HG03175 (cell line): Measurements from ENCODE around the gene ASAP2.
"Not testable (repeated sequence)": the region's sequence is repeated elsewhere in the genome, so short reads cannot be mapped to it uniquely, and the experiment has no call there.

Experiments
- ATAC-seq: cut with Tn5 transposase; IDR thresholded peaks from one replicate; pipeline ENCODE4 v1.9.1; 2021; ENCODE audit warnings: mild to moderate bottlenecking, moderate library complexity; ENCODE audit not compliant: unreplicated experiment

ASAP2 gene

DNA sequence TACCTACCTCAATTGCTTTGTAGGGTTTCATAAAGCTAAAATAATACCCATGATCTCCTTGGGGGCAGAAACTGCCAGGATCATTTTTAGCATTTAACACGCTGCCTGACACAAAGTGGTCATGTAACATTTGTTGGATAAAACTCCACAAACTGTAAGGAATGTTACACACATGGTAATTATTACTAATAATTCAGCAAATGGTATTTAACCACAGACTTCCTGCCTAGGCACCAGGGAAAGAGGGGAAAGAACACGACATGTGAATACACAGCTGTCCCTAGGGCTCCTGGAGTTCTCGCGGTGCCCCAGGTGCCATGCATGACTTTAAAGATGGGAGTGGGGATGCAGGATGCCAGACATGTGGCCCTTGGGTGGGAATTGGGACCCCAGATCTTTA is 43.5 kb downstream of the ASAP2 start:
- no peak for ATAC-seq

DNA sequence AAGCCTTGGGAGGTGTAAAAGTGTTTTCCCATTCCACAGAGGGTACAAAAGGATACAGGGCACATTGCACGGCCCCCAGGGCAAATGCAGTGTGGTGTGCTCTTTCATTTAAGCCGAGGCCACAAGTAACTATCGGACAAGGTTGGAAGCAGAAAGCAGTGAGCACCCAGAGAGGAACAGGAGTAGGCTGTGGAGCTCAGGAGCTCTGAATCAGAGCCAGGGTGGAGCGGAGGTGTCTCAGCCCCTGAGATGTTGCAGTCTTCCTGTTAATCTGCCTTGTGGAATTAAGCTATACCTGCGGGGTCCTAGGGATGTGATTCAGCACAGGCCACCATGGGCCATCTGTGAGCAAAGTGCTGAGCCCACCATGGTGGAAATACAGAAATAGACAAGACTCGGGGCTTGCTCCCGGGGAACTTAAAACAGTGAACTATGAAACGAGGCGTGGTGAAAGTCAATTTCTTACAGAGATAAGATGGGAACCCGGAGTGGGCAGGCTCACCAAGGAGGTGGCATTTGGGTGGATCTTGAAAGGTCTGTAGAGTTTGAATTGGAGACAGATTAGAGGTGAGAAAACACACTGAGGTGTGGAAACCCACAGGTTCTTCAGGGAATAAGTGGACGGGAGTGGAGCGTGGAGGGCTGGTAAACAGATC is 44.0 kb downstream of the ASAP2 start:
- ATAC-seq, result no peak

DNA sequence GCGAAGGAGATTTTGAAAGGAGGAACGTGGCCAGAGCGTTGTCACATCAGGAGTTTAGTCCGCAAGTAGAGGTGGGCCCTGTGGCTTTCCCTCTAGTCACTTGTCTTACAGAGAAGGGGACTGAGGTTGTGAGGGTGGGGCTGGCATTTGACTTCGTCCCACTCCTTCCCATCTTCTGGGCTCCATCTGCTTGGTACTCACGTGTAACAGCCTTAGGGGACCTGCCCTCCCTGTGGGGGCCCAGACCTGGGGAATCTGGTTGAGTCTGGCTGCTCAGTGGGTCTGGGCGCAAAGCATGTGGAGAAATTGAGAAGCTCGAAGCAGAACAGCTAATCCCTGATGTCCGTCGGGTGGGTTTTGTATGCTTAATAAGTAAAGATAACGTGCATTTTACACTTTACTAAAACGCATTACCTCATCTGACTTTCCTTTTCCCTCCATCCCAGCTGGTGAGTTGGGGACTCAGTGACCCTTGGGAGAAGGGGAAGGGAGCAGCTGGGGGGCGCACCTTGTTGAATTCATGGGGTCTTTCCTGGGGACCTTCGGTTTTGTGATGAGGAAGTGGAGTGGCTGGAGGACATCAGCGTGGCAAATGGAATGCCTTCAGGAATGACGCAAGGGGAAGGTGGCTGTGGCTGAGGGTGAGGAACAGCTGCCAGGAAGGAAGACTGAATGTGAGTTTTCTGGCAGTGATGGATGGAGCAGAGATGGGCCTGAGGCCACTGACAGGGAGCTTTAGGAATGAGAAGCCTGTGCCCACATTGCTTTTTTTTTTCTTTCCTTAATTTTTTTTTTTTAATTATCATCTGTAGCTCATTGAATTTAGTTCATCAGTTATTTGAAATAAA is 44.8 kb downstream of the ASAP2 start:
- ATAC-seq, result no peak

DNA sequence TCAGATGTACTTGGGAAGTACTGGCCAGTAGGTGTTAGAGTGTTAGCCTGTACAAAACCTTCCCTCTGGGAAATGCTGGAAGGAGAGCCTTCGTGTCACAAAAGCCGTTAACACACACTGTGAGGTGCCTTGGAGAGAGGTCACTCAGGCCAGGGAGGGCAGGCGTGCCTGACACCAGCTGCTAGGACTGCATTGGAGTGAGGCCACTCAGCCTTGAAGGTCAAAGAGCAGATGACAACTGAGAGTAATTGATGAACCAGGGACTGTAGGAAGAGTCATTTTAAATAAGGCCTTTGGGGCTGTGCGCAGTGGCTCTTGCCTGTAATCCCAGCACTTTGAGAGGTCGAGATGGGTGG is 45.4 kb downstream of the ASAP2 start:
- no peak for ATAC-seq

DNA sequence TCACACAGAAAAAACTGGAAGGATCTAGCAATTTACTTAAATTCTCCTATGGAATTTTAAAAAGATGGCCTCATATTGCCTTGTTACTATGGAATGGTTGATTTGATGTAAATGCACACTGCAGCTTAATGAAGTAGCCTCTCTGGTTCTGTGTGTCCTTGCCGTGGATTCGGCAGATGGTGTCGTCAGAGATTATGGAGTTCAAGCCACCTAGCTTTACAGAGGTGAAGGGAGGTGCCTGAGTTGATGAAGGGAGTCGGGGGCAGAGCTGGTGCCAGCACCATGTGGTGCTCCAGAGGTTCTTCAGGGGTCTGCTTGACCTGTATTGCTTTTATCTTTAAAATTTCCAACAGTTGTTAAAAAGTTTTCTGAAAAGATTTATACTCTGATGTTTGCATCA is 48.8 kb downstream of the ASAP2 start:
- no peak for ATAC-seq

DNA sequence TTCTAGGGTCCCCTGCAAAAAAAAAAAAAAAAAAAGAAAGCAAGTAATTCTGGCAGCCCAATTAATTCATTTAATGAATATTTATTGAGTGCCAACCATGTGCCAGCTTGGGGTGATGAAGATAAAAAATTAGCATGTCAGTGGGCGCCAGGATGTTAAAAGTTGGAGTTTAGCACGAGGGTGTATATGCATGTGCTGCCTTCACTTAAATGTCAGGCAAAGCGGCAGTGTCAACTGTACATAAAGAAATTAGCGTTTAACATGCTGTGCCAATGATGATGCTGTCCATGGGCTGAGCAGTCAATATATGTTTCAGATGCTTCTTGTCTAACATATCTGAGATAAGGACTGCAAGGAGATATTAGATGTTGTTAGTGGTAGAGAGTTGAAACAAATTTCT is 49.5 kb downstream of the ASAP2 start:
- no peak for ATAC-seq

DNA sequence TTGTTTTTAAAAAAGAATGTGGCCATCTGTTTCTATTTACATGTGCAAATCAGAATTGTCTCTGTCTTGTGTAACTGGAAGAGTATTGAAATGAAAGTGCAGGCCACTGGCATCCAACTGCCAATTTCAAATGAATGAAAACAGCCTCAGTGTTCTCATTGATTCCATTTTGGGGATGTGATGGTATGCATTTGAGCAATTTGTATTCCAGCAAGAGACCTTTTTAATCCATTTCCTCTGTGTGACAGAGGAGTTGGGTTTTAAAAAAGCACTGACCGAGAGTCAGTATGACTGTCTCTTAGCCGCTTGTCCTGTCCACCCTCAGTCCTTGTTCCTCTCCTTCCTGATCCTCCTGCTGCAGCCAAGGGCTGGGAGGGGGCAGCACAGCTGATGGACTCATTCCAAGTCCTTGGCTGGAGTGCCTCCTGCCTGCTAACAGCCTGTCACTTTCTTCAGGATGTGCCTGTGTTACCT is 50.0 kb downstream of the ASAP2 start:
- no peak for ATAC-seq

DNA sequence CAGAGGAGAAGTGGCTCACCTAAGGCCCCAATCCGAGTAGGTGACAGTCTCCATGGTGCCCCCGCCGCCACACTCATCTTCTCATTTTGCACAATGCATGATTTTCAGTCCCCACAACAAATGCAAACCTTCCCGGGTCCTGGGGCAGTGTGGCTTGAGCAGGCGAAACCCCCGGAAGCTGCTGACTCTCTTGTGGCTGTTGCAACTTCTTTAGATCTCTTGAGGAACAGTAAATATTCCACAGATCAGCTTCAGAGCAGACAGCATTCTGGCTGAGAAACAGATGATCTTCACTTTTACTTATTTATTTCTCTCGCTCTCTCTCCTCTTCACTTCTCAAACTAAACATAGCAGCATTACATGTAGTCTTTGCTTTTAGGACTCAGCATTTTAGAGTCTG is 51.9 kb downstream of the ASAP2 start:
- no peak for ATAC-seq

DNA sequence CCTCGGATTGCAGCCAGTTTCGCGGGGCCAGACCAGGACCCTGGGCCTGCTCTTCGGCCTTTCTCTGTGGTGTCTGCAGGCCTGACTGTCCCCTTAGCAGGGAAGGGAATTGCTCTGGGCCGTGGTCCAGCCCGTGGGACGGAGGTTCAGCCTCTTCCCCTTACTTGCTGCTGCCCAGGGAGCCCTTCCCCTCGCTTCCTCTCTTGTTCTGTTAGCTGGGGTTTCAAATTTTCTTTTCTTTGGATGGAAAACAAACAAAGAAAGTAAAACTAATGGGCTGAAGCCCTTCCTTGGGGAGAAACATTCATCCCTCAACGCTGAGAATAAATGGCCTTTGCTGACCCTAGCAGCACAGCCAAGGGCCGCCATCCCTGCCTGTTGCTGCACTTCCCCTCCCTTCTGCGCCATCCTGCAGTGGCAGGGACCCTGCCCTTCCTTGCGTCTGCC is 52.4 kb downstream of the ASAP2 start:
- no peak for ATAC-seq

DNA sequence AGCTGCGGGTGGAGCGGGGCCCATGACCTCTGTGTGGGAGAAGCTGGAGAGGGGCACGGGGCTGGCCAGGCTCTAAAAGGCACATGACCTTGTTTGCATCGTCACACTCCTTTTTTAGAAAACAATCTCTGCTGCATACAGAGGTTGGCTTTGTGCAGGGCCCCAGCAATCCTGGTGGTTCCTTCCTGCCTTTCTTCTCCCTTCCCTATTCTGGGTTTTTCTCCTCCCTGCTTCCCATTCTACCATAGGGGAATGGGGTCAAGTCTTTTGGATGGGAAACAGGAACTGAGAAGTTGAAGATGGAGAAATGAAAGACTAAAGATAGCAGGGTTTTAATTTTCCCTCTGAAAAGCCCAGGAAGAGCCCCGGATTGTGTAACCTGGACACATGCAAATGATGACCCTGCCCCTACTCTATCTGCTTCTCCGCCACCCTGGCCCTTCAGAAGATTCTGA is 53.9 kb downstream of the ASAP2 start:
- ATAC-seq, result no peak

DNA sequence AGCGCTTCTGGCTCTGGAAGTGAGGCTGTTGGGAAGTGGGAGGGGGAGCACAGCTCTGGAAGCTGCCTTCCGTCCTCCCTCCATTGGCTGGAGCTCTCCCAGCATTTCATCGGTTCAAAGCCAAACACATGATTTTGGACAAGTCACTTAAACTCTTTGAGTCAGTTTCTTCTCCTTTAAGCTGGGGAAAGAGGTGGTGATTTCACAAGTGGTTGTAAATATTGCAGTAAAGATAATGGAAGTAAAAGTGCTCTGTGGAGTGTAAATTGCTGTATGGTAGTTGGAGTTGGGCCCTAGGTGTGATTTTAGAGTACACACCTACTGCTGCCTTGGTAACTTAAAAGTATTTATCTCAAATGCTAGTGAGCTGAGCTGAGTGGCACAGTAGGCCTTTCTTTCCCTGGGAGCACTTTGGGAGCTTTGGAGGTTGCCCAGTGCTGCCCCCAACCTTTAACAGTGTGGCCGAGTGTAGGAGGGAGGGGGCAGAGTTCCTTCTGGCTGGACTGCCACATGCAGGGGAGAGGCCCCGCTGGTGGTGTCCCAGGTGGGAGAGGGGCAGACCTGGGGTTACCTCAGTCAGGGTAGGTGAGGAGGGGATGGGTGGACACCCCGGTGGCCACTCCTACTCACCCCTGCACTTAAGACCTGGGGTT is 54.7 kb downstream of the ASAP2 start:
- no peak for ATAC-seq

DNA sequence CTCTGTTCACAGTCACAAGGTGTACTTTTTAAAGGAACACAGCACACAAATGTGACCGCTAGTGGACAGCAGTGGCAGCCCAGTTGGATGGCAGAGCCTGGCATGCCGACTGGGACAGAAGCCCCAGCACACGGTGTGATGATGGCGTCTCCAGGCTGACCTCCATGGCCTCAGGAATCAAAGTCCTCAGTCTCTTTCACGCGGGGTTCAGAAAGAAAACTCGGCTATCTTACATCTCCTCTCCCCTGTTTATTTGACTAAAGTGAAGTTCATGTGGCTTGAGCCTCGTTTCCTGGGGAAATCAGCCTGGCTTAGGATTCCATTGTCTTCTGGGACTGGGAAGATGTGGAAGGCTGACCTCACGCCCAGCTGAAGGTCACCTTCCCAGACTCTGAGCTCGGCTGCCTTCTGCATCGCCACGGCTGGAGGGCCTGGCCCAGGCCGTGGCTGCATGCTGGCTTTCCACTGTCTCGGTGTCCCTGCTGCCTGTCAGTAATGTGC is 56.1 kb downstream of the ASAP2 start:
- no peak for ATAC-seq

DNA sequence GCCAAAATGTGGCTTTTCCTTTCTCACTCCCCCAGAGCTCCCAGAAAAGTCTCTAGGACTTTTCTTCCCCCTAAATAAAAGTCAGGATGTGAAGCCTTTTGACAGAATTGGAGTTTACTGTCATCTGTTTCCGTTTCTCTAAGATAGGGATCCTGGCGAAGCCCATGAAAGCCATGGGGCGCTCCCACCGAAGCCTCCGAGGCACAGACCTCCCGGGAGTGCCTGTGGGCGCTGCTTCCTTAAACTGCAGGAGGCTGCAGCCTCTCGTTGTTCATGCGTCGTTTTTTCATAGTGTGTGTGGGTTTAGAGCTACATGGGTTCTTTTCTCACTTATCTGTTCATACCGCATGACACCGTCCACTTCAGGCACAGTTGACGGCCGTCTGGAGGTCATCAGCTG is 56.8 kb downstream of the ASAP2 start:
- ATAC-seq, result no peak

DNA sequence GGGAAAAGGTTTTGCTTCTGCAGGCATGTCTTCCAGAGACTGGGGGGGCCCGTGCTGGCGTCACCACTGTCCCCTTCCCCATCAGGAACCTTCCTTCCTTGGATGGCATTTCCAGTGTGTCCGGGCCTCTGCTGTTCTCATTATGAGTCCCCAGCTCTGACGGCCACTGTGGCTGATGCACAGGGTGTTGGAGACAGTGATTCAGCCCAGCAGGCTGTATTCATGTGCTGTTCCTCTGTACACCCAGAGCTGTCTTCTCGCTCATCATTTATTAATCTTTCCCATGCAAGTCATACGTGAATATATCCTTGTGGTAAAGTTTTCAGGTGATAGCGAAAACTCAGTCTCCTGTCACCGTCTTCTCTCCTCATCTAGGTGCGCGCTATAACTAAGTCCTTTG is 57.7 kb downstream of the ASAP2 start:
- no peak for ATAC-seq

DNA sequence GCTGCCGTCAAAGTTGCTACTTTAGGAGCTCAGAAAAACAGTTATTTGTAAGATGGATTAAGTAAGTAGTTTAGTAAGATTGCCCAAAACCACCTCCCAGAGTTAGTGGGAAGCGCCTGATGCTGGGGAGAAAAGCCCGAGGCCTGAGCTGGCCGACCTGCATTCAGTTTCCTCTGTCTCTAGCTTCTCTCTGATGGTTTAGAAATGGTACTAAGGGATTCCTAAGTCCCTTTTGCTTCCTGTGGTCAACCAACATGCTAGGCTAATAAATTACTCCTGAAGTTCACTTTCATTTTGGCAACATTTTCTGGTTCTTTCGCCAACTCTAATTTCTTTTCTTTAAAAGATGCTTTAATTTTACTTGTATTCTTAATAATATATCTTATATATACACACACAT is 60.1 kb downstream of the ASAP2 start:
- no peak for ATAC-seq

DNA sequence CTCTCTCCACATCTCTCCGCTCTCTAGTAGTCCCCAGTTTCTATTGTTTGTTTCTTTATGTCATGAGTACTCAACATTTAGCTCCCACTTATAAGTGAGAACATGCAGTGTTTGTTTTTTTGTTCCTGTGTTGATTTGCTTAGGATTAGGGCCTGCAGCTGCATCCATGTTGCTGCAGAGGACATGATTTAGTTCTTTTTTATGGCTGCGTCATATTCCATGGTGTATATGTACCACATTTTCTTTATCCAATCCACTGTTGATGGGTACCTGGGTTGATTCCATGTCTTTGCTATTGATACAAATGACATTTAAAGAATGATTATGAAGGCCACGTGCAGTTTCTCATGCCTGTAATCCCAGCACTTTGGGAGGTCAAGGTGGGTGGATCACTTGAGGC is 60.7 kb downstream of the ASAP2 start:
- ATAC-seq, result not testable (repeated sequence)

DNA sequence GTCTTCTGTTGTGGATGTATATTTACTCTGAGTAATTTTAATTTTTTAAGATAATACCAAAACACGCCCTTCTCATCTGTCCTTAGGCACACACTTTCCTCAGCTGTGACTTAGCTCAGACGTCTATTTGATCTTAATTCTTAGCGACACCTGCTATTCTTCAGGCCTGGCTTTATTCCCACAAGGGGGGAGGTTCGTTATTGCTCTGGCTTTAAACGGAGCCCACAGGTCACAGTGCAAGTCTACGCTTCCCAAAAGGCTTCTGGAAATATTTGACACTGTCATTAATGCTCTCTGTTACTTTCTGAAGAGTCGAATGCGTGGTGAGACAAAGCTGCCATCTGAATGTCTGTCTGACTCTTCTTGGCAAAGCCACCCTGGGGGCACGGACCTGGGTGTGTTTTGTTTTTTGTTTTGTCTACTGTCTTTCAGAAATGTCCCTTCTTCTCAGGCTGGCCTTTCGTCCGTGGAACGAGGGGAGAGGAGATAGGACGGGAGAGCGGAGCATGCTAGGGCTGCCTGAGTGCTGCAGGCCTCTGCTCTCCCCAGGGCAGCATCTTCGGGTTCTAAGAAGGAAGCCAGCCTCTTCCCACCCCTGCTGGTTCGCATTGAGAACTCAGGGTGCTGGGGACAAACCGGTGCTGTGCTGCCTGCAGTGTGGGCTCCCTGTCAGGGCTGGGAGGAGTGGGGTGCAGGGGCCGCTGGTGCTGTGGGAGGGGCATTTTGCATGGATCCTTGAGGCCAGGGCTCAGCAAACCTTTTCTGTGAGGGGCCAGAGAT is 61.9 kb downstream of the ASAP2 start:
- no peak for ATAC-seq

DNA sequence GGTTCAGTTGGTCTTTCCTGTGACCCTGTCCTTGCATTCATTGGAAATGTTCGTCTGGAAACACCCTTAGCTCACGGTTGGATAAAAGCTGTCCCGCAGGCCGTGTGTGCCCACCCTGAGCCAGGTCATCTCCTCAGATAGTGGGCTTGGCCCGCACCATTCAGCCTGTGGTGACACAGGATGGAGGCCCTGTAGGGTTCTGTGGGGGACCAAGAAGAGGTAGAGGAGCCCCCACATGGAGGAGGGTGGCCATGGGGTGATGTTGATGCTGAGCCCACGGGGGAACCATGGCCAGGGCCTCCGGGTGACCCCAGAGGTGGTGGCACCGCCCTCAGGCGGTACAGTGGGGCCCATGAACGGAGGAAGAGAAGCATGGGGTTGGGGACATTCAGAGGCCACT is 62.7 kb downstream of the ASAP2 start:
- ATAC-seq, result no peak

DNA sequence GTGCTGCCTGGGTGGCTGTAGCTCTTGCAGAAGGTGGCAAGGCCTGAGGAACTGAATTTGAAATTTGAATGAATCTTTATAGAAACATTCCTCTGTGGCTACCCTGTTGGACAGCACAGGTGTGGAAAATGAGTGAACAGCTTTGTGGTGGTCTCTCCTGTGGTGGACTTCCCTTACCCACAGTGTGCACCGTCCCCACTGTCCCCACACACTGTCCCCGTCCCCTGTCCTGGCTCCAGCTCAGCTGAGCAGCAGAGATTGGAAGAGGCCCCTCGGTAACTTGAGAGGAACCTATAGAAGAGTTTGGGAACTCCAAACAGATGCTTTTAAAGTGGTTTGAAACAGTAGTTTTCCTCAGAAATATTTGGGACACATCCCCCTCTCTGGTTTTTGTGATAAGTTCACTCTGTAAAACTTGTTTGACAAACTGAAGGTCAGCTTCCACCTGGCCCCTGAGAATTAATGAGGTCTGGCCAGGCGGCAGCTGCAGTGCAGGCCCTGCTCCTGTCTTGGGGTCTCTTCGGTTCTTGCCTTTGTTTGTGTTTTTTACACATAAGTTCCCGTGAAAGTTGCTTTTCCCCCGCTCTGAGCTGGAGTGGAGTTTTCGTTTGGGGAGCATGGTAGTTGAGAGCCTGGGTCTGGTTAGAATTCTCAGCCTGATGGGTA is 63.2 kb downstream of the ASAP2 start:
- no peak for ATAC-seq

DNA sequence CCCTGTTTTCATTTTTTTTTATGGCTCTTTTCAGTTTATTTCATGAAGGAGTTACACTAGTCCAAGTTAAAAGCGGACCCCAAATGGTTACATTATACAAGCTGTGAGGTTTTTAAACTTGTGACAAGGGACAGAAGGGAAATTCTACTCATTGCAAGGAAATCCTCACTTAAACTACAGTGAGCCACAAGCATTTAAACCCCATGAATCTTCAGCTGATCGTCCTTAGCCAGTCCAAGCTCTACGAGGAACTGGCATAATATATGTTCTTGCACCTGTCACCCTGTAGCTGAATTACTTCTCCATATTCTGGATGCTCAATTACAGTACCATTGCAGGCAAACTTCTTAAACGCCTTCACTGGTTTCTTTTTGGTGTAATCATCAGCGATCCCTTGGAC is 64.5 kb downstream of the ASAP2 start:
- no peak for ATAC-seq
